Measurements from ENCODE around the gene PDE7B. TPM values are rescaled to one million over a fixed set of nuclear protein-coding genes. Genes with fewer than 3 reads are reported as not detected.
"Not testable (repeated sequence)": the region's sequence is repeated elsewhere in the genome, so short reads cannot be mapped to it uniquely, and the experiment has no call there.

Gene PDE7B
- total RNA-seq, 4 donors from 2014 or later, result 1.4 to 11.6 (median 3.5) TPM

GRCh38 chr6:136210398-136211165 is 359.1 kb downstream of the PDE7B start:
- no peak for DNase-seq
- no peak overlapping the region for H3K4me3 ChIP-seq
- no peaks in the 10 kb centered on the region for H3K9me3 ChIP-seq
- H3K27ac ChIP-seq, result no peak overlapping the region
- TF ChIP-seq CTCF (IDR thresholded peaks at IDR 0.05) (no peak), POLR2A (IDR thresholded peaks at IDR 0.05) (no peak)
- no peaks in the 10 kb centered on the region for H3K4me1 ChIP-seq
- H3K27me3 ChIP-seq, result no peaks in the 10 kb centered on the region
- H3K36me3 ChIP-seq, result no peaks in the 10 kb centered on the region

GRCh38 chr6:136212608-136213007 is 361.1 kb downstream of the PDE7B start:
- H3K27ac ChIP-seq, result no peak overlapping the region
- H3K9me3 ChIP-seq, result no peaks in the 10 kb centered on the region
- H3K27me3 ChIP-seq, result no peaks in the 10 kb centered on the region
- no peaks in the 10 kb centered on the region for H3K4me1 ChIP-seq
- H3K4me3 ChIP-seq, result no peak overlapping the region
- no peaks in the 10 kb centered on the region for H3K36me3 ChIP-seq
- TF ChIP-seq POLR2A (IDR thresholded peaks at IDR 0.05), result no peak
- no peak for TF ChIP-seq CTCF (IDR thresholded peaks at IDR 0.05)
- no peak for DNase-seq

GRCh38 chr6:136213012-136213539 is 361.6 kb downstream of the PDE7B start:
- H3K27ac ChIP-seq, result no peak overlapping the region
- no peaks in the 10 kb centered on the region for H3K9me3 ChIP-seq
- H3K36me3 ChIP-seq, result no peaks in the 10 kb centered on the region

DNA sequence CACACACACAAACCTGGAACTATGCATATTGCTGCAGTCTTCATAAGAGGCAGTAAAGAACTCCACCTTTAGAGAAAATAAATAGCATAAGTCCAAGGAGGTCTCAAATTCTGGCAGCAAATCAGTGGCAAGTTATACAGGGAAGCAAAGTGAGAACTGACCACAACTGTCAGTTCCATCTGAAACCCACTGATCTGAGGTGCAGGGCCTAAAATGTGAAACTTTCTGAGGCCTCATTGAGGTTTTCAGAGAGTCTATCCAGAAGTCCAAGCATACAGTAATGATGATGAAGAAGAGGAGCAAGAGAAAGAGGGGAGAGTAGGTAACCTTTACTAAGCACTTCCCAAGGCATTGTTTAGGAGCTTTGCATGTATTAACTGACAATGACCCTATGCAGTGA is 362.4 kb downstream of the PDE7B start:
- H3K4me1 ChIP-seq, result no peaks in the 10 kb centered on the region
- H3K27ac ChIP-seq, result no peak overlapping the region
- no peaks in the 10 kb centered on the region for H3K9me3 ChIP-seq
- no peaks in the 10 kb centered on the region for H3K36me3 ChIP-seq
- H3K27me3 ChIP-seq, result no peaks in the 10 kb centered on the region
- no peak for DNase-seq
- no peak overlapping the region for H3K4me3 ChIP-seq
- TF ChIP-seq CTCF (IDR thresholded peaks at IDR 0.05) (no peak), POLR2A (IDR thresholded peaks at IDR 0.05) (no peak)

More at GRCh38 chr6:136213012-136213539, 361.6 kb downstream of the PDE7B start:
- Histone ChIP-seq H3K4me3 (no peak overlapping the region), H3K4me1 (no peaks in the 10 kb centered on the region), H3K27me3 (no peaks in the 10 kb centered on the region)
- TF ChIP-seq POLR2A (IDR thresholded peaks at IDR 0.05) (no peak), CTCF (IDR thresholded peaks at IDR 0.05) (no peak)
- DNase-seq, result no peak

- H3K4me3 ChIP-seq, result no peak overlapping the region
- no peak overlapping the region for H3K27ac ChIP-seq
- no peaks in the 10 kb centered on the region for H3K4me1 ChIP-seq
- no peaks in the 10 kb centered on the region for H3K36me3 ChIP-seq
- DNase-seq, result no peak
- H3K9me3 ChIP-seq, result no peaks in the 10 kb centered on the region
- H3K27me3 ChIP-seq, result no peaks in the 10 kb centered on the region
- TF ChIP-seq POLR2A (IDR thresholded peaks at IDR 0.05) (no peak), CTCF (IDR thresholded peaks at IDR 0.05) (no peak)
Measured at GRCh38 chr6:136216503-136217401, 365.3 kb downstream of the PDE7B start.

DNA sequence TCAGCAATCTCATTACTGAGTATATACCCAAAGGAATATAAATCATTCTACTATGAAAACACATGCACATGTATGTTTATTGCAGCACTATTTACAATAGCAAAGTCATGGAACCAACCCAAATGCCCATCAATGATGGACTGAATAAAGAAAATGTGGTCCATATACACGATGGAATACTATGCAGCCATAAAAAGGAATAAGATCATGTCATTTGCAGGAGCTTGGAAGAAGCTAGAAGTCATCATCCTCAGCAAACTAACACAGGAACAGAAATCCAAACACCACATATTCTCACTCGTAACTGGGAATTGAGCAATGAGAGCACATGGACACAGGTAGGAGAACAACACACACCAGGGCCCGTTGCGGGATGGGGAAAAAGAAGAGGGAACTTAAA is 373.5 kb downstream of the PDE7B start:
- DNase-seq, H3K27ac ChIP-seq, H3K9me3 ChIP-seq, H3K27me3 ChIP-seq, H3K36me3 ChIP-seq, H3K4me3 ChIP-seq: not testable (repeated sequence)
- H3K4me1 ChIP-seq, result peaks cover 0 to 12% (median 0%) of the 10 kb centered on the region in 4 donors

All from Peyer's patch (tissue), 4 donors.